Measurements from ENCODE around the gene ANKRD39. TPM values are rescaled to one million over a fixed set of nuclear protein-coding genes. Genes with fewer than 3 reads are reported as not detected.

Gene ANKRD39
- total RNA-seq, 1 experiment from 2014 or later: 9.5 TPM

Small RNAs within 50 kb of the gene (small RNA-seq; reads per million reads assigned to genes)
- not detected for gene MIR3127

Other genes with a start within 250 kb of the ANKRD39 start
- 13.1 and 13.2 TPM in 2 replicates for gene KANSL3, start 219.7 kb downstream of the ANKRD39 start, total RNA-seq (2014; rRNA removed; shearing (Covaris generic))
- 0.20 TPM in 1 of 2 replicates, not detected in the other for gene FER1L5, start 215.3 kb downstream of the ANKRD39 start, total RNA-seq (2014; rRNA removed; shearing (Covaris generic))
- gene LMAN2L, start 118.0 kb downstream of the ANKRD39 start, total RNA-seq (2014; rRNA removed; shearing (Covaris generic)): 7.5 and 7.7 TPM in 2 replicates
- gene CNNM4, start 97.1 kb downstream of the ANKRD39 start, total RNA-seq (2014; rRNA removed; shearing (Covaris generic)): 2.1 and 2.2 TPM in 2 replicates
- gene CNNM3, start 41.7 kb downstream of the ANKRD39 start, total RNA-seq (2014; rRNA removed; shearing (Covaris generic)): 3.5 and 10.4 TPM in 2 replicates
- gene ANKRD23, start 14.0 kb downstream of the ANKRD39 start, total RNA-seq (2014; rRNA removed; shearing (Covaris generic)): 0.26 and 0.27 TPM in 2 replicates
- 11.2 and 15.4 TPM in 2 replicates for gene SEMA4C, start 12.1 kb upstream of the ANKRD39 start, total RNA-seq (2014; rRNA removed; shearing (Covaris generic))
- gene FAM178B, start 128.6 kb upstream of the ANKRD39 start, total RNA-seq (2014; rRNA removed; shearing (Covaris generic)): not detected in 2 replicates
- 1.1 and 1.4 TPM in 2 replicates for gene FAHD2B, start 236.9 kb upstream of the ANKRD39 start, total RNA-seq (2014; rRNA removed; shearing (Covaris generic))

Data from HT1080 (cell line).